ENCODE results near the gene LLGL2. TPM values are rescaled to one million over a fixed set of nuclear protein-coding genes. Genes with fewer than 3 reads are reported as not detected.

Gene LLGL2
- total and polyA plus RNA-seq, 10 of the 15 experiments (the other 5 are each of a cell fraction or from before 2014, with no cell fraction given): 0.21 to 9.9 (median 4.5) TPM

GRCh38 chr17:75502721-75503329, 22.7 kb upstream of the LLGL2 start:
- no peaks in the 10 kb centered on the region for H3K79me2 ChIP-seq (ENCODE audit: control insufficient read depth, insufficient read depth, low read length)
- no peak overlapping the region for H3K9ac ChIP-seq (ENCODE audit: control insufficient read depth, insufficient read depth, low read length)
- in situ Hi-C loops (cut with MboI): no loop called here
- no peaks in the 10 kb centered on the region for H4K20me1 ChIP-seq (ENCODE audit: control insufficient read depth, insufficient read depth)
- no peaks in the 10 kb centered on the region for H3K9me3 ChIP-seq (replicated peaks; ENCODE audit: control insufficient read depth, insufficient read depth, low read length)
- H3K27me3 ChIP-seq (replicated peaks in 1 of 2; ENCODE audit: control insufficient read depth in 2 of 2, insufficient read depth in 2 of 2, low read length in 1 of 2): no peaks in the 10 kb centered on the region
- BruUV-seq (replicated peaks): no TSS peak
- no peaks in the 10 kb centered on the region; a peak in 2 of 4 replicates for H3K36me3 ChIP-seq (ENCODE audit: control insufficient read depth in 2 of 2, insufficient read depth in 2 of 2, low read length in 1 of 2)
- H3K4me3 ChIP-seq: no peak overlapping the region
- RAD21 ChIA-PET (ENCODE audit: unreplicated experiment): interaction anchor here (1.0 kb wide), 1 partner anchor 13 kb away, joined by 3 read pairs; the partner anchor contains the start of gene TSEN54
- ATAC-seq: no peak
- 79% methylated on average over 20 of the region's 25 CpGs for WGBS (ENCODE audit: insufficient coverage, insufficient replicate concordance, low lambda C conversion rate, missing lambda C conversion rate)
- CTCF ChIA-PET: interaction anchor here (0.6 to 1.6 kb wide), 4 partner anchors 9 to 76 kb away, joined by 3 to 6 read pairs (median 4); partner anchors contain the start of gene TSEN54
- no peak overlapping the region for H2AFZ ChIP-seq (ENCODE audit: control insufficient read depth, low read depth, low read length)
- SMC1A ChIA-PET (ENCODE audit: uncharacterized antibody, unreplicated experiment): interaction anchor here (1.4 kb wide), 1 partner anchor 43 kb away, joined by 4 read pairs; no protein-coding TSS in a partner anchor
- no peaks in the 10 kb centered on the region for H3K4me1 ChIP-seq (ENCODE audit: control insufficient read depth, insufficient read depth, low read length)
- FAIRE-seq: no peak
- no peak overlapping the region for H3K27ac ChIP-seq (ENCODE audit: control insufficient read depth, insufficient read depth)
- intact Hi-C loops (cut with micrococcal nuclease; ENCODE audit: unreplicated experiment): no loop called here
- no peak for TF ChIP-seq MEF2B (IDR thresholded peaks at IDR 0.05; ENCODE audit: partially characterized antibody, poor library complexity, severe bottlenecking)
- no peak for TF ChIP-seq SPI1 (IDR thresholded peaks at IDR 0.05; ENCODE audit: borderline replicate concordance, insufficient read depth, low read depth, low read length)
- no peak for TF ChIP-seq ZBTB33 (IDR thresholded peaks at IDR 0.05)
- TF ChIP-seq CREB1 (IDR thresholded peaks at IDR 0.05; ENCODE audit: low read depth): no peak
- no peak for TF ChIP-seq NKRF (conservative IDR thresholded peaks at IDR 0.05)
- TF ChIP-seq GABPA (IDR thresholded peaks at IDR 0.05; ENCODE audit: low read depth): no peak
- TF ChIP-seq SMC3 (IDR thresholded peaks at IDR 0.05; ENCODE audit: borderline replicate concordance, low read length): no peak
- no peak for TF ChIP-seq ZNF687 (IDR thresholded peaks at IDR 0.05)
- no peak for TF ChIP-seq YBX1 (IDR thresholded peaks at IDR 0.05)
- TF ChIP-seq TCF12 (IDR thresholded peaks at IDR 0.05; ENCODE audit: low read depth, low read length): no peak
- TF ChIP-seq RAD51 (IDR thresholded peaks at IDR 0.05): no peak
- no peak for TF ChIP-seq CHD4 (IDR thresholded peaks at IDR 0.05)
- TF ChIP-seq USF2 (IDR thresholded peaks at IDR 0.05; ENCODE audit: borderline replicate concordance, low read depth, low read length): no peak
- TF ChIP-seq, protein P1, sequence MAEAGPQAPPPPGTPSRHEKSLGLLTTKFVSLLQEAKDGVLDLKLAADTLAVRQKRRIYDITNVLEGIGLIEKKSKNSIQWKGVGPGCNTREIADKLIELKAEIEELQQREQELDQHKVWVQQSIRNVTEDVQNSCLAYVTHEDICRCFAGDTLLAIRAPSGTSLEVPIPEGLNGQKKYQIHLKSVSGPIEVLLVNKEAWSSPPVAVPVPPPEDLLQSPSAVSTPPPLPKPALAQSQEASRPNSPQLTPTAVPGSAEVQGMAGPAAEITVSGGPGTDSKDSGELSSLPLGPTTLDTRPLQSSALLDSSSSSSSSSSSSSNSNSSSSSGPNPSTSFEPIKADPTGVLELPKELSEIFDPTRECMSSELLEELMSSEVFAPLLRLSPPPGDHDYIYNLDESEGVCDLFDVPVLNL (IDR thresholded peaks at IDR 0.05; ENCODE audit: low read depth, low read length): no peak
- no peak overlapping the region for H3K4me2 ChIP-seq (ENCODE audit: control insufficient read depth, insufficient read depth)
- POLR2A ChIA-PET: no interaction called here
- DNase-seq (ENCODE audit: low read depth, low spot score): no peak
